Hepatocyte (in vitro differentiated cells): ENCODE data around the gene DIAPH3.

Source experiments
- EZH2 ChIP-seq: fragments of 200-600 bp; sonication (generic); IDR thresholded peaks from 2 replicates; pipeline ENCODE4 v1.6.1; 2016; ENCODE audit warnings: antibody characterized with exemption, mild to moderate bottlenecking, borderline replicate concordance
- EZH2phosphoT487 ChIP-seq: fragments of 200-600 bp; sonication (generic); IDR thresholded peaks from one replicate; pipeline ENCODE4 v1.6.1; 2018; ENCODE audit warnings: antibody characterized with exemption, mild to moderate bottlenecking, low read depth, moderate library complexity; ENCODE audit not compliant: unreplicated experiment, severe bottlenecking
- TF ChIP-seq, protein P1 (sequence below): fragments of 200-600 bp; sonication (generic); IDR thresholded peaks from 2 replicates; pipeline ENCODE4 v1.5.1; 2016; ENCODE audit warnings: antibody characterized with exemption, mild to moderate bottlenecking; ENCODE audit not compliant: poor library complexity

GRCh38 chr13:59754411-59754810 is 409.3 kb downstream of the DIAPH3 start:
- TF ChIP-seq, protein P1, sequence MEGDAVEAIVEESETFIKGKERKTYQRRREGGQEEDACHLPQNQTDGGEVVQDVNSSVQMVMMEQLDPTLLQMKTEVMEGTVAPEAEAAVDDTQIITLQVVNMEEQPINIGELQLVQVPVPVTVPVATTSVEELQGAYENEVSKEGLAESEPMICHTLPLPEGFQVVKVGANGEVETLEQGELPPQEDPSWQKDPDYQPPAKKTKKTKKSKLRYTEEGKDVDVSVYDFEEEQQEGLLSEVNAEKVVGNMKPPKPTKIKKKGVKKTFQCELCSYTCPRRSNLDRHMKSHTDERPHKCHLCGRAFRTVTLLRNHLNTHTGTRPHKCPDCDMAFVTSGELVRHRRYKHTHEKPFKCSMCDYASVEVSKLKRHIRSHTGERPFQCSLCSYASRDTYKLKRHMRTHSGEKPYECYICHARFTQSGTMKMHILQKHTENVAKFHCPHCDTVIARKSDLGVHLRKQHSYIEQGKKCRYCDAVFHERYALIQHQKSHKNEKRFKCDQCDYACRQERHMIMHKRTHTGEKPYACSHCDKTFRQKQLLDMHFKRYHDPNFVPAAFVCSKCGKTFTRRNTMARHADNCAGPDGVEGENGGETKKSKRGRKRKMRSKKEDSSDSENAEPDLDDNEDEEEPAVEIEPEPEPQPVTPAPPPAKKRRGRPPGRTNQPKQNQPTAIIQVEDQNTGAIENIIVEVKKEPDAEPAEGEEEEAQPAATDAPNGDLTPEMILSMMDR, result no peak
- no peak for TF ChIP-seq EZH2
- no peak for TF ChIP-seq EZH2phosphoT487
